Fibroblast of pulmonary artery (primary cell): Measurements from ENCODE around the gene DLL4.

ENCODE experiments used
- DNase-seq: peaks from one replicate; pipeline ENCODE4 v3.0.0-alpha.2; 2010; ENCODE audit warnings: low read depth
- H3K4me3 ChIP-seq: replicated peaks from 2 replicates; pipeline ENCODE4 v1.5.1; 2011; ENCODE audit warnings: low read depth, mild to moderate bottlenecking, control low read depth, low read length, moderate library complexity
- CTCF ChIP-seq: IDR thresholded peaks from 2 replicates; pipeline ENCODE4 v1.5.1; 2011; ENCODE audit warnings: mild to moderate bottlenecking, control low read depth, low read length, inconsistent platforms; ENCODE audit errors: missing control alignments

The DLL4 gene

DNA sequence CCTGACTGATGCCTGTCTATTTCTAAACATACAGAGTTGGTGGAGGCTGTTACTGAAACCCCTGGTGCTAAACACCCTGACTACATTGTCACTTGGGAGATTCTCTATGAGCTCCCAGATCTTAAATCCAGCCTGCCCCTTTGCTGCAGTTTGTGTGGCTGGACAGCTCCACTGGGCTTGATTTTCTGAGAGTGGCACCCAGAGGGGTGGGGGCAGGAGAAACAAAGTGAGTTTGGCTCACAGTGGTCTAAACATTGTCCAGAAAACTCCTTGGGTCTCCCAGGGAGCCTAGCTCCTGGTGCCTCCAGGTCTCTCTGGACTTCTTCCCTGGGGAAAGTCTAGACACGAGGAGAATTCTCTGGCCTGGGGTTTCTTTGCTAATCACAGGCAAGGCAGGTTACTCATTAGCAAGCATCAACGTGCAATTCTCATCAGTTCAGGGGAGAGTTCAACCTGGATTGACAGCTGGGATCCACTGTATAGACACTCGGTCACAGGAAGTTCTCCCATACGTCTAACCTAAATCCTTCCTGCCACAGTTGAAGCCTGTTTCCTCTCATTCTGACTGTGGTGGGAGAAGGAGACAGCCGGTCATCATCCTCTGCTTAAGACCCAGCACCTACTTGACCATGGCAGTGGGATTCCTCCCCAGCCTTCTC, 7.1 kb upstream of the DLL4 start:
- H3K4me3 ChIP-seq = no peak overlapping the region
- no peak for DNase-seq
- no peak for TF ChIP-seq CTCF

- no peak for DNase-seq
- no peak for TF ChIP-seq CTCF
Measured at GRCh38 chr15:40922608-40923005, 6.5 kb upstream of the DLL4 start.

GRCh38 chr15:40923551-40923950, 5.6 kb upstream of the DLL4 start:
- TF ChIP-seq CTCF = no peak
- DNase-seq = no peak
- H3K4me3 ChIP-seq = no peak overlapping the region

More at GRCh38 chr15:40922608-40923005, 6.5 kb upstream of the DLL4 start:
- no peak overlapping the region for H3K4me3 ChIP-seq

GRCh38 chr15:40925495-40925862, 3.7 kb upstream of the DLL4 start:
- H3K4me3 ChIP-seq = no peak overlapping the region
- DNase-seq = no peak
- TF ChIP-seq CTCF = no peak

GRCh38 chr15:40925863-40926658, 3.1 kb upstream of the DLL4 start:
- TF ChIP-seq CTCF = no peak
- peak overlapping the region; percentile 7 for H3K4me3 ChIP-seq
- no peak for DNase-seq

GRCh38 chr15:40926659-40927494, 2.3 kb upstream of the DLL4 start:
- no peak for DNase-seq
- no peak overlapping the region for H3K4me3 ChIP-seq
- no peak for TF ChIP-seq CTCF
